Stimulated activated naive CD8-positive, alpha-beta T cell treated with anti-CD3 and anti-CD28 coated beads, Interleukin-15, amount 100 ng/mL, for 72 hours (primary cell): ENCODE results near the gene CDC42BPB.

Source experiments
- ATAC-seq: fragments of 150-1000 bp; cut with Tn5 transposase; 2 replicates; pipeline ENCODE4 v1.10.0; 2021; ENCODE audit warnings: mild to moderate bottlenecking, moderate library complexity
- DNase-seq, 2 donors: peaks; one replicate each; pipeline ENCODE4 v3.0.0; 2021 to 2022
- H3K27ac Mint-ChIP-seq, 2 donors: one replicate each; pipeline ENCODE4 v1.8.0; 2022; ENCODE audit warnings: mild to moderate bottlenecking in 2 of 2, mixed read lengths in 2 of 2, moderate library complexity in 2 of 2
- H3K27me3 Mint-ChIP-seq: one replicate; pipeline ENCODE4 v1.8.0; 2022; ENCODE audit warnings: mixed read lengths
- H3K4me1 Mint-ChIP-seq: one replicate; pipeline ENCODE4 v1.8.0; 2022; ENCODE audit warnings: mild to moderate bottlenecking, mixed read lengths
- H3K4me3 Mint-ChIP-seq, 2 donors: one replicate each; pipeline ENCODE4 v1.8.0; 2022; ENCODE audit warnings: mild to moderate bottlenecking in 2 of 2, mixed read lengths in 2 of 2, moderate library complexity in 1 of 2
- H3K9me3 Mint-ChIP-seq, 2 donors: one replicate each; pipeline ENCODE4 v1.8.0; 2022; ENCODE audit warnings: mixed read lengths in 2 of 2

Gene CDC42BPB

GRCh38 chr14:103022002-103022684 is 35.2 kb downstream of the CDC42BPB start:
- H3K27ac Mint-ChIP-seq: no peak overlapping the region
- ATAC-seq: no peak
- H3K27me3 Mint-ChIP-seq: peaks cover 12% of the 10 kb centered on the region
- DNase-seq: no peak
- H3K4me1 Mint-ChIP-seq: peaks cover 11% of the 10 kb centered on the region
- peak overlapping the region in 1 of 2 donors; percentile 3 for H3K4me3 Mint-ChIP-seq
- peaks cover 0 to 5% of the 10 kb centered on the region in 2 donors for H3K9me3 Mint-ChIP-seq

- H3K27ac Mint-ChIP-seq: no peak overlapping the region
- ATAC-seq: no peak
- H3K9me3 Mint-ChIP-seq: peaks cover 0 to 5% of the 10 kb centered on the region in 2 donors
- H3K4me3 Mint-ChIP-seq: peak overlapping the region in 1 of 2 donors; percentile 3
- peaks cover 11% of the 10 kb centered on the region for H3K4me1 Mint-ChIP-seq
- peaks cover 12% of the 10 kb centered on the region for H3K27me3 Mint-ChIP-seq
- DNase-seq: no peak
Observed at GRCh38 chr14:103021684-103022001, 35.7 kb downstream of the CDC42BPB start.

- peaks cover 0 to 5% of the 10 kb centered on the region in 2 donors for H3K9me3 Mint-ChIP-seq
- no peak overlapping the region for H3K4me3 Mint-ChIP-seq
- ATAC-seq (no peak), DNase-seq (no peak)
- H3K4me1 Mint-ChIP-seq: peaks cover 11% of the 10 kb centered on the region
- H3K27ac Mint-ChIP-seq: no peak overlapping the region
- peaks cover 12% of the 10 kb centered on the region for H3K27me3 Mint-ChIP-seq
Observed at GRCh38 chr14:103020271-103021170, 36.8 kb downstream of the CDC42BPB start.

DNA sequence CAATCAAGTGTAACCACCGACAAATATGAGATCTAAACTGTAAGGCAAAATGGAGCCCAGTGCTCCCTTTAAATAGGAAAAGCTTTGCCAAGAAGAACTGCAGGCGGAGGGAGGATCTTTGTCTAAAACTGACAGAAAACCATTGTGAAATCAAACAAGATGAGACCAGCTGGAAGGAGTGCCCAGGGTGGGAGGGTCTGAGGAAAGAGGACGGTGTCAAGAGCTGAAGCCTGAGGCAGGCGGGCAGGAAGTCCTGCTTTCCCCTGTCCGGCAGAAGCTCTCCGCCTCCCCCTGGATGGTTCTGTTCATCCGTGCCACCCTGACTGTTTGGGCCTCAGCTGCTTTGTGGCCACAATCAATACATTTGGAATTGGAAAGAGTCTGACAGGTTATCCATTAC is 37.5 kb downstream of the CDC42BPB start:
- Mint-ChIP-seq H3K4me1 (peaks cover 15% of the 10 kb centered on the region), H3K9me3 (no peaks in the 10 kb centered on the region), H3K4me3 (no peak overlapping the region), H3K27me3 (peaks cover 12% of the 10 kb centered on the region), H3K27ac (no peak overlapping the region)
- DNase-seq (no peak), ATAC-seq (no peak)

- H3K27me3 Mint-ChIP-seq: peaks cover 12% of the 10 kb centered on the region
- H3K27ac Mint-ChIP-seq: peak overlapping the region in 1 of 2 donors; percentile 28
- no peak overlapping the region for H3K4me3 Mint-ChIP-seq
- H3K9me3 Mint-ChIP-seq: no peaks in the 10 kb centered on the region
- H3K4me1 Mint-ChIP-seq: peaks cover 21% of the 10 kb centered on the region
- ATAC-seq (no peak), DNase-seq (no peak)
Observed at GRCh38 chr14:103019236-103019635, 38.1 kb downstream of the CDC42BPB start.

DNA sequence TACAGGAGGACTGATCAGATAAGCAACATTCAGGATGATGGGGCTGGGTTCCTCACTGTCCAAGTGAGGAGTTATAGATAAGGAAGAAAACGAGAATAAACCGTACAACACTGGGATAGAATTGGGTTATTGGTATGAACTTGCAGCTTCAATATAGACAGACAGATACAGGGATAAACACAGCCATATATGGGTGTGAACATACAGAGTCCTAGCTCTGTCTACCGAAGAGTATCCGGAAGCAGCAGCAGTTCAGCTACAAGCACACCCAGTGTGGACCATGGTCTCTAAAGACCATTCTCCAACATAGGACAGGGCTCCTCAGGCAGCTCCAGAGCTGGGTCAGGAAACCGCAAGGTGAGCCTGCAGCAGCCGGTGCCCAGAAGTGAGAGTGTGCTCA is 40.8 kb downstream of the CDC42BPB start:
- ATAC-seq (no peak), DNase-seq (no peak)
- no peak overlapping the region for H3K4me3 Mint-ChIP-seq
- peaks cover 4% of the 10 kb centered on the region for H3K27me3 Mint-ChIP-seq
- no peaks in the 10 kb centered on the region for H3K9me3 Mint-ChIP-seq
- peak overlapping the region in 1 of 2 donors; percentile 38 for H3K27ac Mint-ChIP-seq
- H3K4me1 Mint-ChIP-seq: peaks cover 14% of the 10 kb centered on the region

GRCh38 chr14:103016071-103016470 is 41.3 kb downstream of the CDC42BPB start:
- no peaks in the 10 kb centered on the region for H3K27me3 Mint-ChIP-seq
- no peak overlapping the region for H3K27ac Mint-ChIP-seq
- ATAC-seq: no peak

GRCh38 chr14:103015426-103015825 is 41.9 kb downstream of the CDC42BPB start:
- H3K27me3 Mint-ChIP-seq: no peaks in the 10 kb centered on the region
- no peak for DNase-seq
- peaks cover 10% of the 10 kb centered on the region for H3K4me1 Mint-ChIP-seq
- H3K27ac Mint-ChIP-seq: peak overlapping the region in 1 of 2 donors; percentile 83
- no peak for ATAC-seq
- H3K9me3 Mint-ChIP-seq: no peaks in the 10 kb centered on the region
- no peak overlapping the region for H3K4me3 Mint-ChIP-seq

More at GRCh38 chr14:103016071-103016470, 41.3 kb downstream of the CDC42BPB start:
- Mint-ChIP-seq H3K4me3 (no peak overlapping the region), H3K4me1 (peaks cover 10% of the 10 kb centered on the region), H3K9me3 (no peaks in the 10 kb centered on the region)
- no peak for DNase-seq

GRCh38 chr14:103014466-103015228 is 42.7 kb downstream of the CDC42BPB start:
- H3K4me3 Mint-ChIP-seq: peak overlapping the region in 1 of 2 donors; percentile 56
- DNase-seq (no peak), ATAC-seq (peak; percentile 39)
- H3K4me1 Mint-ChIP-seq: peaks cover 10% of the 10 kb centered on the region
- H3K27ac Mint-ChIP-seq: peak overlapping the region; percentile 83 to 88
- no peaks in the 10 kb centered on the region for H3K9me3 Mint-ChIP-seq
- no peaks in the 10 kb centered on the region for H3K27me3 Mint-ChIP-seq

- Mint-ChIP-seq H3K9me3 (no peaks in the 10 kb centered on the region), H3K4me1 (peaks cover 10% of the 10 kb centered on the region), H3K4me3 (no peak overlapping the region), H3K27ac (no peak overlapping the region), H3K27me3 (no peaks in the 10 kb centered on the region)
- no peak for ATAC-seq
- DNase-seq: no peak
Observed at GRCh38 chr14:103013028-103013427, 44.3 kb downstream of the CDC42BPB start.

GRCh38 chr14:103009559-103009958 is 47.8 kb downstream of the CDC42BPB start:
- Mint-ChIP-seq H3K27ac (no peak overlapping the region), H3K9me3 (no peaks in the 10 kb centered on the region), H3K4me1 (peaks cover 4% of the 10 kb centered on the region), H3K27me3 (no peaks in the 10 kb centered on the region), H3K4me3 (no peak overlapping the region)
- DNase-seq (no peak), ATAC-seq (no peak)

DNA sequence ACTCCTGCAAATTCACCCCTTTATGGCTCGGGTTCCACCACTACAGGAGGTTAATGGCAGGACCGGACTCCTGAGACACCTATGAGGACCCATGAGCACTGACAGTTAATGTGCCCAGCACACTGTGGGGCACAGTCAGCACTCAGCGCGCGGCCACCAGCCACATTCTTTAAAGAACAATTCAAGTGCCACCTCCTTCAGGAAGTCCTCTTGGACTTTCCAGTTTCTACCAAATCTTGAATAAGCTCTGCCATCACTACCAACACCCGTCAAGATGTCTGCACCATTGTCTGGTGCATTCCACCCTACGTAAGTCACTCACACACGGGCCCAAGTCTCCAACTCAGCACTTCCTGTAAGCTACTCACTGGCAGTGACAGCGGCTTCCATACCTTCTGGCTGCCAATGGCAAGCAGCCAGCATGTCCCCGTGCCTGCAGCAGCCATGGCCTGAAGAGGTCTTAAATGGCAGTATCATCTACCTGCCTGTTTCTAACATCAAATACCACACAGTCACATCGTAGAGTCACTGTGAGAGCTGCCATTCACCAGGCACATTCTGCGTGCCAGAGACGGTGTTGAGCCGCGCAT is 48.5 kb downstream of the CDC42BPB start:
- Mint-ChIP-seq H3K4me3 (no peak overlapping the region), H3K4me1 (no peaks in the 10 kb centered on the region), H3K9me3 (no peaks in the 10 kb centered on the region), H3K27me3 (no peaks in the 10 kb centered on the region), H3K27ac (no peak overlapping the region)
- ATAC-seq (no peak), DNase-seq (no peak)

DNA sequence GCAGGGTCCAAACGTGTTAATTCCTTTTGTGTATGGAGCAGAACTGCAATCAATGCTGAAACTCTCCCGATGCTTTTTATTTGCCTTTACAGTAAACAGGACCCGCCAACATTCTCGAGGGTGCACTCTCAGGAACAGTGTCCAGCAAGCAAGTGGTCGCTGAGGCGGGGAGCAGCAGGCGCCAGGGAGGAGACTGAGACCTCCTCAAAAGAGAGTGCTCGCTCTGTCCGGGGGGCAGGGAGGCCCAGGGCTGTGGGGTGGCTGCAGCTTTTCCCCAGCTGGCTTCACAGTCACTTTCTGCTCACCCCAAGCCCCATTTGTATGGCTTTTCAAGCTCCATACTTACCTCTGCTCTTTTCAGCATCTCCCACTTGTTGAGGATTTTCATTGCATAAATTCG is 49.2 kb downstream of the CDC42BPB start:
- Mint-ChIP-seq H3K27ac (no peak overlapping the region), H3K4me3 (no peak overlapping the region), H3K9me3 (no peaks in the 10 kb centered on the region), H3K27me3 (no peaks in the 10 kb centered on the region), H3K4me1 (no peaks in the 10 kb centered on the region)
- no peak for DNase-seq
- no peak for ATAC-seq

GRCh38 chr14:103007555-103007954 is 49.8 kb downstream of the CDC42BPB start:
- Mint-ChIP-seq H3K4me1 (no peaks in the 10 kb centered on the region), H3K9me3 (no peaks in the 10 kb centered on the region), H3K4me3 (no peak overlapping the region), H3K27me3 (no peaks in the 10 kb centered on the region), H3K27ac (peak overlapping the region in 1 of 2 donors; percentile 22)
- ATAC-seq: no peak
- DNase-seq: no peak

DNA sequence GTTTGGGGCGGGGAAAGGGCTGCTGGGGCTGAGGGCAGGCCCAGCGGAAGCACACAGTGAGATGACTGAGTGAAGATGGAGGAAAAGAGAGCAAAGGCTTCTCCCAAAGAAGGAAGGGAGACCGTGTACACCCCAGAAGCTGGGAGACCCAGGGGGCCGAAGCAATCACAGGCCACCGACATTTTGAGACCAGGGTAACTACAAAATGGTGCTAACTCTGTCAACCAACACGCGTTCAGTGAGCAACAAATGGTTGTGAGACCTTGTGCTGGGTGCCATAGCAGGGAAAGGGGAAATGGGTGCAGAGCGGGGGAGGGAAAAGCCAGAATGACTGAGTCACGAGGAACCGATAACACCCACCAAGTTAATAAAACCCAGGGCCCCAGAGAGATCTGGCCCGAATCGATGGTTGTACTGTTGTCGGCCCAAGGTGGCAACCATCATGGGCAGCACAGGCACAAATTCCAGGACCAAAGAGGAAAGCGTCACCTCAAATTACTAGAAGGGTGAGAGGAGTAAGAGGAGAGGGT is 50.3 kb downstream of the CDC42BPB start:
- DNase-seq (no peak), ATAC-seq (no peak)
- Mint-ChIP-seq H3K27me3 (no peaks in the 10 kb centered on the region), H3K4me3 (no peak overlapping the region), H3K4me1 (no peaks in the 10 kb centered on the region), H3K27ac (no peak overlapping the region), H3K9me3 (no peaks in the 10 kb centered on the region)
